Nephron (organoid): Measurements from ENCODE around the gene SLC25A19.
A peak's percentile ranks its signal among the peaks of the same experiment; 100 is the strongest.

Source experiments
- H3K27ac Mint-ChIP-seq, 3 experiments: 2 replicates each; pipeline ENCODE4 v1.8.0; 2020; ENCODE audit warnings: mixed read lengths in 3 of 3, mild to moderate bottlenecking in 2 of 3, moderate library complexity in 1 of 3
- H3K27me3 Mint-ChIP-seq: 2 replicates; pipeline ENCODE4 v1.8.0; 2021; ENCODE audit warnings: low read depth, mild to moderate bottlenecking, moderate library complexity, mixed read lengths
- H3K36me3 Mint-ChIP-seq: 2 replicates; pipeline ENCODE4 v1.8.0; 2020; ENCODE audit warnings: low read depth, mixed read lengths
- H3K4me1 Mint-ChIP-seq: 2 replicates; pipeline ENCODE4 v1.8.0; 2020; ENCODE audit warnings: mixed read lengths
- H3K4me3 Mint-ChIP-seq, 3 experiments: 2 replicates each; pipeline ENCODE4 v1.8.0; 2020; ENCODE audit warnings: mild to moderate bottlenecking in 3 of 3, mixed read lengths in 3 of 3, moderate library complexity in 2 of 3
- H3K9me3 Mint-ChIP-seq: 2 replicates; pipeline ENCODE4 v1.8.0; 2020; ENCODE audit warnings: mixed read lengths
- TF ChIP-seq, protein P1 (sequence below), 3 experiments: fragments of 200-600 bp; sonication (generic); IDR thresholded peaks; one replicate each; pipeline ENCODE4 v1.5.0; 2021; ENCODE audit warnings: antibody characterized with exemption in 3 of 3; ENCODE audit not compliant: unreplicated experiment in 3 of 3

Gene SLC25A19

DNA sequence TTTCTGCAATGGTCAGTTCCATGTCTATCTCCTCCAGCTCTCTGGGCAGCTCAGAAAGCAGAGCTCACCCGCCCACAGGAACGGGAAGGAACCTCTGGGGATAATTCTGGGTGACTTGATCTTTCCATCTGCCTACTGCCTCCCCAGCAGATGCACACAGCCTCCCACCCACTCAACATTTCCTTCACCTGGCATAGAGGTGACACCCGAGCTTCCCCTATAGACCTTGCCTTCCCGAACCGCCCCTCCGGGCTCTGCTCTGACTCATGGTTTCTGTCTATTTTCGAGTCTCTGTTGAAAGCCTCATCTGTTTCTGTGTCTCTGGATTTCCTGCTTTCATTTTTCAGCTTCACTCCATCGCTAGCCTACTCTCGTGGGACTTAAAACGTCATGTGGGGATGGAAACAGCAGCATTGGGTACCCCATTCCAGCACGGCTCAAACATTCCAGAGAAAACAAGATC, 39.2 kb downstream of the SLC25A19 start:
- Mint-ChIP-seq H3K4me1 (peaks cover 16% of the 10 kb centered on the region), H3K36me3 (peaks cover 14% of the 10 kb centered on the region), H3K27me3 (no peaks in the 10 kb centered on the region), H3K27ac (peak overlapping the region; percentile 32 to 49 (median 48)), H3K4me3 (peak overlapping the region in 1 of 3 experiments; percentile 31), H3K9me3 (no peaks in the 10 kb centered on the region)
- TF ChIP-seq, protein P1, sequence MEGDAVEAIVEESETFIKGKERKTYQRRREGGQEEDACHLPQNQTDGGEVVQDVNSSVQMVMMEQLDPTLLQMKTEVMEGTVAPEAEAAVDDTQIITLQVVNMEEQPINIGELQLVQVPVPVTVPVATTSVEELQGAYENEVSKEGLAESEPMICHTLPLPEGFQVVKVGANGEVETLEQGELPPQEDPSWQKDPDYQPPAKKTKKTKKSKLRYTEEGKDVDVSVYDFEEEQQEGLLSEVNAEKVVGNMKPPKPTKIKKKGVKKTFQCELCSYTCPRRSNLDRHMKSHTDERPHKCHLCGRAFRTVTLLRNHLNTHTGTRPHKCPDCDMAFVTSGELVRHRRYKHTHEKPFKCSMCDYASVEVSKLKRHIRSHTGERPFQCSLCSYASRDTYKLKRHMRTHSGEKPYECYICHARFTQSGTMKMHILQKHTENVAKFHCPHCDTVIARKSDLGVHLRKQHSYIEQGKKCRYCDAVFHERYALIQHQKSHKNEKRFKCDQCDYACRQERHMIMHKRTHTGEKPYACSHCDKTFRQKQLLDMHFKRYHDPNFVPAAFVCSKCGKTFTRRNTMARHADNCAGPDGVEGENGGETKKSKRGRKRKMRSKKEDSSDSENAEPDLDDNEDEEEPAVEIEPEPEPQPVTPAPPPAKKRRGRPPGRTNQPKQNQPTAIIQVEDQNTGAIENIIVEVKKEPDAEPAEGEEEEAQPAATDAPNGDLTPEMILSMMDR (IDR thresholded peaks at IDR 0.05; ENCODE audit: unreplicated experiment in 3 of 3) = no peak

DNA sequence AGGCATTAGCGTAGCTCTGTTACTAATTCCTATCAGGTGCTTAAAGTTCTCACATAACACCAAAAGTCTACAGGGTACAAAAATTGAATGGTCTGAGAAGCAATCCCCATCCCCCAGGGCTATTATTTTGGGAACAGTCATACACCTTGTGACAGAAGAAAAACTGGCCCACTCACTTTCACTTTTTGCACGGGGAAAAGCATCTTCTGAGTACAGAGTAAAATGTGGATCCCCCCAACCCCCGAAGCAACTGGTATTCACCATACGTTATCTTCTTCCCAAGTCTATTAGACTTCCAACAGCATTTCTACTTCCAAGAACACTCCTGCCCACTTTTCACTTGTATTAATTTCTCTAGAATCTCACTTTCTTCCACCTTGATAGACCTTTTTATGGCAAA, 39.7 kb downstream of the SLC25A19 start:
- peaks cover 16% of the 10 kb centered on the region for H3K4me1 Mint-ChIP-seq
- no peaks in the 10 kb centered on the region for H3K27me3 Mint-ChIP-seq
- peaks cover 16% of the 10 kb centered on the region for H3K36me3 Mint-ChIP-seq
- H3K27ac Mint-ChIP-seq = peak overlapping the region; percentile 32 to 49 (median 48)
- peak overlapping the region in 1 of 3 experiments; percentile 31 for H3K4me3 Mint-ChIP-seq
- no peaks in the 10 kb centered on the region for H3K9me3 Mint-ChIP-seq
- TF ChIP-seq, protein P1 (IDR thresholded peaks at IDR 0.05; ENCODE audit: unreplicated experiment in 3 of 3) = no peak

DNA sequence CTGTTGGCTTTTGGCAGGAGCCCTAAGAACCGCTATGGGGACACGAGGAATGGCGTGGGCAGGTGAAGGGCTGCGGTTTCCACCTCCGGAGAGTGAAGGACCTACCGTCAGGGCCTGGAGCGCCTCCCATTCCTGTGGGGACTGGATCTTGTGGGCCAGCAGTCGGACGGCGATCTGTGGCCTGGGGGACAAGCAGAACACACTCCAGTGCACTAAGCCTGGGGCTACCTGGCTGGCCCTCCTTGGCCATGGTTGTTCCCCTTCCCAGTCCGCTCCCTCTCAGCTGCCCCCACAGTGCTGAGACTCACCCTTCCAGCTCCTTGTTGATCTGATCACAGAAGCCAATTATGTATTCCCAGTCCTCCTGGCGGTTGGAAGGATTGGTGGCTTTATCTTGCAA, 42.8 kb downstream of the SLC25A19 start:
- Mint-ChIP-seq H3K36me3 (peaks cover 37% of the 10 kb centered on the region), H3K4me1 (peaks cover 16% of the 10 kb centered on the region), H3K4me3 (no peak overlapping the region), H3K27ac (no peak overlapping the region), H3K9me3 (no peaks in the 10 kb centered on the region), H3K27me3 (no peaks in the 10 kb centered on the region)
- TF ChIP-seq, protein P1 (IDR thresholded peaks at IDR 0.05; ENCODE audit: unreplicated experiment in 3 of 3) = no peak

DNA sequence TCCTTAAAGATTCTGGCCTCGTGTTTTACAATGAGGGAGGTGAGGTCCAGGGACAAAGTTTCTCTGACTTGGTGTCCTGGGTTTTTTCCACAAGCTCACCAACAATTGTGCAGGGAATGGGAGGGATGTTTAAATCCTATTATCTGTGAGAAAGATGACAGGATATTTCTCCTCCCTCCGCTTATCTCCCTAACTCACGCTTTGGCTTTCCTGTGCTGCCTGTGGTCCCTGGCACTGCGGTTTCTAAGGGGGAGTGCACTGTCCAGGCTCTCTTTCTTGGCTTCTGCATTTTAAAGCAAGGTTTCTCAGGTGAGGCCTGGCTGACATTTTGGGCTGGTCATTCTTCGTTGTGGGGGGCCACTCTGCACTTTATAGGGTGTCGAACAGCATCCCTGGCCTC, 44.2 kb downstream of the SLC25A19 start:
- Mint-ChIP-seq H3K4me3 (no peak overlapping the region), H3K4me1 (peaks cover 12% of the 10 kb centered on the region), H3K27me3 (no peaks in the 10 kb centered on the region), H3K9me3 (no peaks in the 10 kb centered on the region), H3K36me3 (peaks cover 41% of the 10 kb centered on the region), H3K27ac (no peak overlapping the region)
- TF ChIP-seq, protein P1 (IDR thresholded peaks at IDR 0.05; ENCODE audit: unreplicated experiment in 3 of 3) = no peak

DNA sequence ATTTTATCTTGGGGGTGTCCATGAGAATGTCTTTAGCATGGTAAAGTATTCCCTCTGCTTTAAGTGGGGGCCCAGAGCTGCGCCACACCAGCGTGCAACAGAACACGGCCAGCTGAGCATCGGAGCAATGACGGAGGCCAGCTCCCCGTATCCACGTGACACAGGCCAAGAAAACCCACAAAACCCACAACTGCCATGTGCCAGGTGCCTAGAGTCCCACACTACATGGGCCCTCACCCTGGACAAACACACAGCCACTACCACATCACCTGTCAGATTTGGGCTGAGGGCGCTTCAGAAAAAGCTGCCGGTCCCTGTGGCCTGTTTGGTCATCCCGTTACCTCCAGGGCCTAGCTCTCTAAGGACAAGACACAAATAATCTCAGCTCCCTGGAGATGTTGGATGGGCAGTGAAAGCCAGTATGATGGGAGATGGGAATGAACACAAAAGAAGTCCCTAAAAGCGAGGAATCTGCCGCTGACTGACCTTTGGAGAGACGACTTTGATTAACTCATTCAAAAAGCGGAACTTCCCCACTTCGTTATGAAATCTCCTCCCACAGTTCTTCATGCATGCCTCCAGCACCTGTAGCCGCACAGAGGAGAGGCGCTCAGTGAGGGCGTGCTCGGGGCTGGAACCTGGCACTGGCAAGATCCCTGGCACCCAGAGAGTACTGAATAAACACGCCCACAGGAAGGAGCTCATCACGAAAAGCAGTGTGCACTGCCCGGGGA, 44.9 kb downstream of the SLC25A19 start:
- peaks cover 41% of the 10 kb centered on the region for H3K36me3 Mint-ChIP-seq
- H3K9me3 Mint-ChIP-seq = no peaks in the 10 kb centered on the region
- no peak overlapping the region for H3K4me3 Mint-ChIP-seq
- H3K4me1 Mint-ChIP-seq = peaks cover 5% of the 10 kb centered on the region
- H3K27me3 Mint-ChIP-seq = no peaks in the 10 kb centered on the region
- TF ChIP-seq, protein P1 (IDR thresholded peaks at IDR 0.05; ENCODE audit: unreplicated experiment in 3 of 3) = no peak
- H3K27ac Mint-ChIP-seq = no peak overlapping the region
